DMS 273 (cell line): ENCODE data around the gene NFS1.
"Not testable (repeated sequence)": the region's sequence is repeated elsewhere in the genome, so short reads cannot be mapped to it uniquely, and the experiment has no call there.

Experiments
- DNase-seq: peaks from one replicate; lab custom pipeline; 2025; ENCODE audit not compliant: unreplicated experiment; lab: John Stamatoyannopoulos, UW

The NFS1 gene

DNA sequence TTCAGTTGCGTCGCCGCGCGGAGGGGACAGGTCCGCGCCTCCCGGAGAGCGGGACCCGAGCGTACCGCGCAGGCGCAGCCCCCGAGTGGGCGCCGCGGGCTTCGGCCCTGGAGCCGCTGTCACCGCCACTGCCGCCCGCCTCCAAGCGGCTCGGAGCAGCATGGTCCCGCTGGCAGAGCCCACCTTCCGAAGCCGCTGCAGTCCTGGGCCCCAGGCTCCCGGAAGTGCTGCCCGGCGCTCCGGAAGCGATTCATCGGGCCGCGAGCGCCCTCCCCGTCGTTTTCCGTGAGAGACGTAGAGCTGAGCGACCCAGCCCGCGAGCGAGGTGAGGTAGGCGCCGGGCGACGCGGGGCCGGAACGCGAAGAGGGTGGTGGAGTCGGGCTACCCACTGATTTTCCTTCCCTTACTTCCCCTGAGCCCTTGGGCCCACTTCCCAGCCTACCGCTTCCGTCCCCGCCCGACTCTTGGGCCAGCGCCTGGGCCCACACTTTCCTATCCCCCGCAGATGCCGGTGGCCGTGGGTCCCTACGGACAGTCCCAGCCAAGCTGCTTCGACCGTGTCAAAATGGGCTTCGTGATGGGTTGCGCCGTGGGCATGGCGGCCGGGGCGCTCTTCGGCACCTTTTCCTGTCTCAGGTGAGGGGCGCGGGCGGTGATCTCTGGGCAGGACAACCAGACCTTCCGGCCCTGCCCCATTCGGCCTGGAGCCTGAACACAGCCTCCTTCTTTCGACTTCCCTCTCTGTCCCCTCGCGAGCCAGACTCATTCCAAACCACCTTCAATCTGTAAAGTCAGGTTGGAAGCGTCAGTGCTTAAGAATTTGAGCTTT, at the start of gene NFS1, which contains the start of gene ROMO1:
TSS of gene NFS1 (minus strand) at position 226 of the 830 bp plus-strand sequence. CDS start at position 162, 64 bp downstream.
TSS of gene ROMO1 (plus strand) at position 279 of the 830 bp plus-strand sequence. CDS start at position 507, 228 bp downstream.
- DNase-seq = peak; percentile 94

DNA sequence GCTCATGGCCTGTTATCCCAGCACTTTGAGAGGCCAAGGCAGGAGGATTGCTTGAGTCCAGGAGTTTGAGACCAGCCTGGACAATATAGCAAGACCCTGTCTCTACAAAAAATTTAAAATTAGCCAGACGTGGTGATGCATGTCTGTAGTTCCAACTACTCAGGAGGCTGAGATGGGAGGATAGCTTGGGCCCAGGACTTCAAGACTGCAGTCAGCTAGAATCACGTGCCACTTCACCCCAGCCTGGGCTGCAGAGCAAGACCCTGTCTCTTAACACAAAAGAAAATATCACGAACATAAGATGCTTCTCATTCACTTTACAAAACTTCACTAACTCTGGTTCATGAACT, 45.3 kb upstream of the NFS1 start:
- DNase-seq = not testable (repeated sequence)

DNA sequence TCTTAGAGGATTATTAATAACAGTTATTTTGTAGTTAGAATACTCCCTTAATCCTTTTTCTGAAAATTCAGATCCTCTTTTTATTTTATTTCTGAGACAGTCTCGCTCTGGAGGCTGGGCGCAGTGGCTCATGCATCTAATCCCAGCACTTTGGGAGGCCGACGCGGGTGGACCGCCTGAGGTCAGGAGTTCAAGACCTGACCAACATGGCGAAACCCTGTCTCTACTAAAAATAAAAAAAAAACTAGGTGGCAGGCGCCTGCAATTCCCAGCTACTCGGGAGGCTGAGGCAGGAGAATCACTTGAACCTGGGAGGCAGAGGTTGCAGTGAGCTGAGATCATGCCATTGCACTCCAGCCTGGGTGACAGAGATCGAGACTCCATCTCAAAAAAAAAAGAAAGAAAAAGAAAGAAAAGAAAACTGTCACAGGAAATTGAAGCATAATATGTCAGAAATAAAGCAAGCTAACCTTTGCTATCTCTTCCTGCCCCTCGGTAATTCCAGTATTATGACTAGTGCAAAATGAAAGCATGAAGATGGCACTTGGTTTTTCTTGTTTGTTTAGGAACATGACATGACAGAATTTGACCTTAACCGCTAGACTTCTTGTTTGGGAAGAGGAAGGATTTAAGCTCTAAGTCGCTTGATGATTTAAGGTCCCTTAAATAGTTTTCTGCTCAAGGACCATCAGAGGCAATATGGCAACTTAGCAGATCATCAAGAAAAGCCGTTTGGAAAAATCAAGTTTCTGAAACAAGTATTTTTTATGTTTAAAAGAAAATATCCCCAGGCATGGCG, 44.7 kb upstream of the NFS1 start:
- DNase-seq = no peak

DNA sequence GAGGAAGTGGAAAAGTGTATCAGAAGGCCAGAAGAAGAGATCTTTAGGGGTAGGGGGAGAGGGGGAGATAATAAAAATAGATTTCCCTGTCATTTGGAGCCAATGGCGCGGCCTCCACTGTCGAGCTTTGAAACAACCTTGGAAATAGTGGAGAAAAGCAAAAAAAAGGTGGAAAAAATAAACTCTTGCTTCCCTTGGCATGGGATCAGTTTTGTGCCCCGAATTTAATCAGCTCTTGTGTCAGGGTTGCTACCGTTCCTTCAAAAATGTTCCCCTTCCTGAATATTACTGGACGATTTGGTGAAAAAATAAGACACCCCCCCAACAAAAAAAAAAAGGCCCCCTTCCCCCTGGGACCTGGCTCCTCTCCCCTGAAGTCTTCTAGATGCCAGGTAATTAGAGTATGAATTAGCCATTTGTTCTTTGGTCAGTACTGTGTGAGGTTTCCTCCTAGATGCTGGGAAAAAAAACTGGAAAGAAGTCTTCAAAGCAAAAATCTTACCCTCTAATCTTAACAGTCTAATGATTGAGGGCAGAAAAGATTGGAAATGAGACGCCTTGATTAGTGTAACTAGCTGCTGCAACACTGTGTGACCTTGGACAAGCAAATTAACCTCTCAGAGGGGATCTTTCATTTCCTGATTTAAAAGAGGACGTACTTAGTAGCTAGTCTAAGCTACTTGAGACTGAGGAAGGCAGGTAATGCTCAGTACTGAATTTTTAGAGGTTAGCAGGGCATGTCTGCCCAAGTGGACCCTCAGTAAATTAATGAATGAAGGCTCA, 43.8 kb upstream of the NFS1 start:
- peak; percentile 57 for DNase-seq

DNA sequence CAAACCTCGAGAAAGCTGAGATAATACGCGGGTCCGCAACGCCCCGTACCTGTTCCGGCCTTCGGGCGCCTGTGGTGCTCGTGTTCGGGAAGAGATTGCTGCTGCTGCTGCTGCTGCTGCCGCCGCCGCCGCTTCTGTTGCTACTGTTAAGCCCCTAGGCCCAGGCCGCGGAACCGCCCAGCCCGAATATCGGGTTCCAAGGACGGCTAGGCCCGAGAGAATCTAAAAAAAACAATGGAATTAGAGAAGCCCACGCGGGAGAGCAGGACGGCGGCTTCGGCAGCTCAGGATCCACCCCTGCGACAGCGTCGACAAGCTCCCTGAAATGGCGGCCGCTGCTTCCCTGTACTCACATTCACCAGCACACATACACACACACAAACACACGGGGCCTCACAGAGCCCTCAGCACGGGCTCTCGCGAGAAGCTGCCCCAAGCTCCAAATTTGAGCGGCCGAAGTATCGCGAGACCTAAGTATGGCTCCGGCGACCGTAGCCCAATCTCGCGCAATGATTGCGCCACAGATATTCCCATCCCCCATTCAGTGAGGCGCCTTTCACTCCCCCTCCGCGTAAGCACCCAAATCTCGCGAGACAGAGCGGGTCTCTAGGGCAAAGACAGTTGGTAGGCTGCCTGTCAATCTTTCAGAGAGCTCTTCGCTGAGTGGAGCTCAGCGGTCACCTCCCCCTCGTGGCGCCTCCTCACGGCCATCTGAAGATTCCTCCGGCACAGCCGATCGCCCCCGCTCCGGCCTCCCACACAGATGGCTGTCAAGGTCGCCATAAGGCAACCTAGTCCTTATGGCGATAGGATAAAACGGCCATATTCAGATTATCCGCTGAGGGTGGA, 43.0 kb upstream of the NFS1 start, which contains the start of gene RBM39:
TSS of gene RBM39 (minus strand) at position 369 of the 849 bp plus-strand sequence. CDS start 1,386 bp downstream, outside the sequence.
- peak; percentile 100 for DNase-seq

DNA sequence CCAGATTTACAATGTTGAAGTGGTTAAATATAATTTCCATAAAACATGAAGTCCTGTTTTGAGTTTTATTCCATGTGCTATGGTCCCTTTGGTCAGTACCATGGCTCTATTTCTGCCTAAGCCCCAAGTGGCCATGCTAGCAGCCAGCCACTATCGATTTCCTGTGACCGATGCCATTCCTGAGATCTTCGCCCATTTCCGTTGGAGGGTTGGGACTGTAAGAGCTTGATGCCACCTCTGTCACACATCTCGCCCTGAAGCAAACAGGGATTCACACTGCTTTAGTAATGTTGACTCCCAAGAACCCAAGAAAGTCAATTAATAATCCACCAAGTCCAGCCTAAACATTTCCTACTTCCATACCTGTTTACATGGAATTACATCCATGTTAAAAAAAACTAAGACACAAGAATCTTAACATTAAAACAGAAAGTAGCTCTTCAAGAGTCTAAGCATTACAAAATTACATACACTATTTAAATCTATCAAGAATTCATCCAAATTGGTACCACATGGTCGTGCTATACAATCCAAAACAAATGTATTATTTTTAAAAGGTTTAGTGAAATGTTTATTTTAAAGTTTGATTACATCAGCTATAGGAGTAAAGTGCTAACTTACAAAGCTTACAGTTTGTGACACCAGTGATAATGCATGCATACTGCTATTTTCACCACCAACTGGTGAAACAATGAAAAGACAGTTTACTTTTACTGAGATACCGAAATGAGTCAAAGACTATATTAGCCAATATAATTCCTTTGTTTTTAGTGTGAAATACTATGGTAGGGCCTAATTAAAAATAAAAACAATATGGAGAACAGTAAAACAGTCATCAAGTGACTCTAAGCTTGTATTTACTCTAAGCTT, 40.4 kb upstream of the NFS1 start:
- peak; percentile 46 for DNase-seq

DNA sequence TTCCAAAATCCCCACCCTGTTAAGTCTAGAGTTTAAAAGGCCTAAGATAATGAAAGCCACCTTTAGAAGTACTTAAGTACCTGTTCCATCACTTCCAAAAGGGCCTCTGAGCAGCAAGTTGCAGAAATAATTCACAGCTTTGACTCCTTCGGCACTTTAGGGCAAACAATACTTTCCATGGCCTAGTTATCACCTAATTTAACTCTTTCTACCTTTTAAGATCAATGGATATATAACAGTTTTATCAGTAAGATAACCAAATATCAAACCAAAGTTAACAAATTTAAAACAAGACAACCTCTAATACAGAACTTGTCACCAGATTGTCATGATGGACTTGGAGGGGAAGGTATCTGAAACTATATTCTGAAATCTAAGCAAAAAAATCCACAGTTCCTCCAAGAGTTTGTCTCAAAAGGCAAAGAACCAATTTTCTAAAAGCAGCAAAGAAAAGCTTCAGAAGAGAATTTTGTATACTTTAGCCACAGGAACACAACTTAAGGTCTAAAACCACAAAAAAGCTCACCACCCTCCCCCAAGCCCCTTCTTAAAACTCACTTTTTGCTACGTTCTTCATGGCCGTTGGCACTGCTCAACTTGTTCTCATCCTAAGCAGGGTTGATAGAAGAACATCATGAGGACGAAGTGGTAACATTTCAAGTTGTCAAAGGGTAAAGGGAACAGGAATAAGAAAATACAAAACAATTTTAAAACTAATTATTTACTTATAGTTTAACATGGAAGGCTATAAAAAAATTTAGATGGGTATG, 39.4 kb upstream of the NFS1 start:
- DNase-seq = no peak

DNA sequence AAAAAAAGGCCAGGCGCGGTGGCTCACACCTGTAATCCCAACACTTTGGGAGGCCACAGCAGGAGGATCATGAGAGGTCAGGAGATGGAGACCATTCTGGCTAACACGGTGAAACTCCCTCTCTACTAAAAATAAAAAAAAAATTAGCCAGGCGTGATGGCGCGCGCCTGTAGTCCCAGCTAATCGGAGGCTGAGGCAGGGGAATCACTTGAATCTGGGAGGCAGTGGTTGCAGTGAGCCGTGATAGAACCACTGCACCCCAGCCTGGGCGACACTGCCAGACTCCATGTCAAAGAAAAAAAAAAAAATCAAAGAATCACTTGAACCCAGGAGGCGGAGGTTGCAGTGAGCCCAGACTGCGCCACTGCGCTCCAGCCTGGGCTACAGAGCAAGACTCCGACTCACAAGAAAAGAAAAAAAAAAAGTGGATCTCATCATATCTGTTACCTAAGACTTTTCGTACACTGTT, 38.7 kb upstream of the NFS1 start:
- no peak for DNase-seq

DNA sequence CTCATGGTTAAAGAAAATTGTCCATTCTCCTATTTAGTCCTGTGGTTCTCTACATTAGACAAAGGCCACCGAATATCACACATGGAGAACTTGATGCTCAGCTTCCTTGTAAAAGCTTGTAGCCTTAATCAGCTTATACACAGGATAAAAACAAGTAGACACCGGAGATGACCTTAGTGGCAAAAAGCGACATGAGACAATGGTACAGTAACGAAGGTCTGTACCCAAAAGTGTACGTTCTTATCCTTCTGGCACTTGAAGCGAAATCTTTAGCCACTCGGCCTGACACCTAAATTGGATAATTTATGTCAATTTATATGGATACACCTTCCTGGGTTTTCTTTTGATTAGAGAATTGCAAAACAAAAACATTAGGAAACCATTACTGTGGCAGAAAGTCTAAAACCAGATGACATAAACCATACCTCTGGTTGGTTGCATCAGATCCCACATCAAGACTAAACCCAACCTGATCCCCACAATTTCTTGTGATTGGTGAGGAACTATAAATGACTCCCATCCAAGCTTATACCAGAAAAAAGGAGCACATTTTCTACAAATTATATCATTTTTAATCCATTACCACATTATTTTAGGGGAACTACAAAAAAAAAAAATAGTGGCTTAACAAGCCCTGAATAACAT, 36.8 kb upstream of the NFS1 start:
- DNase-seq = no peak

DNA sequence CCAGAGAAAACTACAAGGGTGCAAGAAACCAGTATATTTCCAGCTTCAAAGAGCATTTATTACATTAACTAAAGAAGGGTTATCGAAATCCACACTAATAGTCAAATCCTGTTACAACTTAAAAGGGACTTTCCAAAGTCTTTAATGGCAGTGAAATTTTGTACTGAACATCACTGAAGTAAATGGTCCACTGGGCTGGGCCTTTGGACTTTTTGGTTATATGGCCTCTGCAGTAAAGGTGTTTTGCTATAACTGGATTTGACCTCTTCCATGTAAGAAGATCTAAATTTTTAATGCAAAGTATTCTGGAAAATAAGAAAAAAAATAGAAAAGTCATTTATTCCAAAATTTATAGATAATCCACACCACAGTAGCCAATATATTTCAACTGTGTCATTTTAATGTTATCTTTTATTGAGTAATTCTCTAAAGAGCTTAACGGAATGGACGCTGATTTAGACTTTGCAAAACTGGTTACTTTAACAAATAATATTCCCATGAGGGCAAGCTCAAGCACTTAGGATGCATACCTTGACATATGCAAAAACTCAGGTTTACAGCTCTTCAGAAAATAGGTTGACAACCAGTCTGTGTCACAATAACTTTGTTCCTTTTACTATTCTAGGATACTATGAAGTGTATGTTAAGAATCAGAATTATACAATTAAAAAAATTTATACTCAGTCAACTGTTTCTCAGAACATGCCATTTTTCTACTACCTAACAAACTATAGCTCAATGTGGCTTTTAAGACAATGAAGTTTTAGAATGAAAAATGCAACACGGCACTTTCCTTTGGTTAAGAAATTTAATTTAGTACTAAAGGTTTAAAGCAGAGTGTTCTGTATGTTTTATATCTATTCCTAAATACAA, 35.9 kb upstream of the NFS1 start:
- no peak for DNase-seq

DNA sequence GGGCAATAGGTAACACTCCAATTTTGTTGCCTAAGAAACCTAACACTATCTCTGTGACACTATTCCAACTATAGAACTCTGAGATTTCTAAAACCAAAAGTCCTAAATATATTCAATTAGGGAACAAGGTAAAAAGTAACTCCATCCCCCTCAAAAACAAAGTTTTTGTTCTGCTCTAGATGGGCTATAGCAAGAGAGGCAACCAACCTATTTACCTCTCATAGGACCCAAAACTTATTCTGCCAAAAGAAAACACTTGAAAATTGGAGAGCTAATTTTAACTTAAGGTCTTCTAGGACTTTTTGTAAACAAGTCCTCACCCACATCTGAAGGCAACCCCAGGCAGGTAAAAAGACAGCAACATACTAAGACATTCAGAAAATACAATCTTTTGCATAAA, 35.2 kb upstream of the NFS1 start:
- no peak for DNase-seq

DNA sequence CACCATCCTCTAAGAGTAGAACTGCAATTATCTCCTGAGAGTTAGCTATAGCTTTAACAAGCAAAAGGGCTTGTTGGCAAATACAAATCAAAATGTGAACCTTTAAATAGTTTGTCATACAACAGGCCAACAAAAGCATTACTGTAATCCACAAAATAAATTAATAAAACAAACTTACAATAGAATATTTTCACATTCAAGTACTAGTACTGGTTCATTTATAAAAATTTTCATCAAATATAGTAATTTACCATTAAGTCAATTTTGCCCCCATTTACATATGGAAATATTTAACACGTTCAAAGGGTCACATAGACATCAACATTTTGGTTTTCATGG, 33.5 kb upstream of the NFS1 start:
- no peak for DNase-seq

DNA sequence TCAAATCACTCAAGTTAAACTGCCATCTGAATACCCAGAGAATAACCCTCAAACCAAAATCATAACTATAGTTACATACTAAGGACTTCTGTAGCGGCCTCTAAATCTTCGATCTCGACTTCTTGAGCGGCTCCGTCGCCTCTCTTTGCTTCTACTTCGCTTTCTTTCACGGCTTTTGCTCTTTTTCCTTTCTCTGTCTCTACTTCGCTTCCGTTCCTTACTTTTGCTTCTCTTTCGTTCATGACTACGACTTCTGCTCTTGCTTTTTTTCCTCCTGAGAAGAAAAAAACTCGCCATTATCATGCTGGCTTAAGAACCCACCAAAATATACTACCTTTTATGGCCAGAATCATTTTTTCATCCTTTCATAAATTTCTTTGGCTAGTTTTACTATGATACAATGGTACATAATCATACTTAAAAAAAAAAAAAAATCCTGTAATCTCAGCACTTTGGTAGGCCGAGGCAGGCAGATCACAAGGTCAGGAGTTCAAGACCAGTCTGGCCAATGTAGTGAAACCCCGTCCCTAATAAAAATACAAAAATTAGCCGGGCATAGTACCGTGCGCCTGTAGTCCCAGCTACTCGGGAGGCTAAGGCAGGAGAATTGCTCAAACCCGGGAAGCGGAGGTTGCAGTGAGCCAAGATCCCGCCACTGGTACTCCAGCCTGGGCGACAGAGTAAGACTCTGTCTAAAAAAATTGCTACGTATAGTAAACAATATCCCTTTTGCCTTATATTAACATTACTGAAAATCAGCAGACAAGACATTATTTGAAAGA, 32.9 kb upstream of the NFS1 start:
- no peak for DNase-seq

DNA sequence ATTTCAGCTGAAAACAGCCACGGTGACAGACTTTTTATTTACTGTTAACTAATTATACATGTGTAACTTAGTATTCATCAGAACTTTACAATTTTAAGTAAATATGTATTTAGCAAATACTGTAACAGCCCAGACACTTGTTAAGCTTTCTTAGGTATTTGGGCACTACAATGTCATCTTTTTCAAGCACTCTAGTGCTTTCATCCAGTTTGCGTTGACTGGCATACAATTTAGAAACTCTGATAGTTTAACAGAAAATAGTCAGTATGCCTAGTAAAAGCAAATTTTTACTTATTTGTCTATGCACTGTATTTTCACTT, 32.3 kb upstream of the NFS1 start:
- no peak for DNase-seq

DNA sequence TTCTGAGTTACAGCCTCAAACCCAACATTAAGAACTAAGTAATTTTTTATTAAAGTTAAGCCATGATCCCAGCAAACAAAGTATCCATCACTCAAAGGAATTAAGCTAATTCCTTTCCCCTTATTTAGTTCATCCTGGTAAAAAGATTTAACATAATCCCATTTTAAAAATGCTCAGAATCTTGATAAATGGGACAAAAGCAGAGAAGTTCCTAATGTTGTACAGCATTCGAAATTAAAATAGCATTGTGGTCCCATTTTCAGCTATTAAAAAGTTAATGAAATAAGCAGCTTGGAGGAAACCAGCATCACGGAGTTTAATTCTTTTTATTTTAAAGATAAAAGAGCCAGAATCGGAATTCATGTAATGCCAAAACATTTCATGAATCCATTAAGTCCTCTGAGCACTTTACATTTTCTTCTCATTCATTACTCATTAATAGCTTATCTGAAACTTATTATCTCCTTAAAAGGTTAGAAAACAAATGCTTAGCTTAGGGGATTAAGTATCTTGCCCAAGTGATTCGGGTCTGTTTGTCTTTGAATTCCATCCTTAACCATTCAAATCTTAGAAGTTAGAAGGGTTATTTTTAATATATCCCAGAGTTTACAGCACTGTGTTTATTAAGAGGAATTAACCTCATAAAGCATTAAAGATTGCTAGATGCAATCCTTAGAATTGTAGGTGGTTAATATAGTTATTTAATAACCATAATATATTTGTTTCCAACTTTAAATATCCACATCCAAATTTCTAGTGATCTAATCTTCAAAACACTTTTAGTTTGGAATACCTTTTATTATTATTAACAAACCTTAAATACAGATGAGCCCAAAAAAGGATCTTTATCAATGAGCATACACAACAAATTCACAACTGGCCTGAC, 31.7 kb upstream of the NFS1 start:
- DNase-seq = no peak
